CD4-positive, alpha-beta T cell treated with Interleukin-6 at 100 ng/mL for 8 hours (primary cell): ENCODE results near the gene PKIB.
"Not testable (repeated sequence)": the region's sequence is repeated elsewhere in the genome, so short reads cannot be mapped to it uniquely, and the experiment has no call there.

Experiments
- DNase-seq: peaks from one replicate; pipeline ENCODE4 v3.0.0-alpha.2; 2020; ENCODE audit warnings: mixed read lengths, low spot score

The PKIB gene

DNA sequence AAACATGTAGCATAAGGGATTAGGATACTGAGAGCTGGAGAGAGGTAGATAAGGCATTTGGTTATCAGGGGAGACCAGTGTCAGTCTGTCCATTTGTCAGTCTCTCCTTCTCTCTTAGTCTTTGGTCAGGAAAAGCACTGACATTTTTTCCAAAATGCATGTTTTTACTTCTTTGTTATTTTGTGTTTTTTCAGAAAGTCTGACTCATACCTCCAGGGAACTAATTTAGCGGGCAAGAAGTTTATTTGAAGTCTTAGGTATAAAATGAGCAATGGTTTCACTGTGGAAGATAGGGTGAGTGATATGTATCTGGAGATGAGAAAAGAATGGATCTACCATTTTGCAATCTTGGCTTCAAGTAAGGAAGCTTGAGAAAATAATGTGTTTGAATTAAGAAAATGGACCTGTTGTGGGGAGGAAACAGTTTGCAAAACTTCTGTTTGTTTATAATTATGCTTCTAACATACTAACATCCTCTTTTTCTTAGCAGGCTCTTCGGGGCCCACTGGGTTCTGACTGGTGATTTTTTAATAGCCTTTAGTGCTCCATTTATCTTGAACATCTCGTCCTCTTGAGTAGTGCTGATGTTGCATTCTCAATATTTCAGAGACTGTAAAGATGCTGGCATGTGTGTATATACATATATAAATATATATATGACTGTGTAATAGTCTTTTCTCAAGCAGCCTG, 102.4 kb downstream of the PKIB start:
- no peak for DNase-seq

DNA sequence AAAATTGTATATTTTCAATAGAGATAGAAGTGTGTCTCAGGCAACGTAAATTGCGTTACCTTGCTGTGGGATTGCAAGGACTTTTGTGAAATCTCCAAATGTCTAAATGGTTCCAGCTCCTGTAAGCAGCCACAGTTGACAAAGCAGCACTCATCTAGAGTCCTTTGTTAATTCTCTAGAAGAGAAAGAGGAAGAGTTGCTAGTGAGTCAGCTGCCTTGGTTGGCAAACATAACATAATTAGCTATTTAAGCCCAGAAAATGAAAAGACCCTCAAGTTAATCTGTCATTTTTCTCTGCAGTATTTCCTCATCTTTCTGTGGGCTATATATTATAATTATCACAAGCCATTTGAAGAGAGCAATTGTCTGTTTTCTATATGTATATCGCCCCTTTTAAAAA, 102.9 kb downstream of the PKIB start:
- DNase-seq, result no peak

- DNase-seq, result no peak
Measured at GRCh38 chr6:122714059-122714458, 103.9 kb downstream of the PKIB start.

DNA sequence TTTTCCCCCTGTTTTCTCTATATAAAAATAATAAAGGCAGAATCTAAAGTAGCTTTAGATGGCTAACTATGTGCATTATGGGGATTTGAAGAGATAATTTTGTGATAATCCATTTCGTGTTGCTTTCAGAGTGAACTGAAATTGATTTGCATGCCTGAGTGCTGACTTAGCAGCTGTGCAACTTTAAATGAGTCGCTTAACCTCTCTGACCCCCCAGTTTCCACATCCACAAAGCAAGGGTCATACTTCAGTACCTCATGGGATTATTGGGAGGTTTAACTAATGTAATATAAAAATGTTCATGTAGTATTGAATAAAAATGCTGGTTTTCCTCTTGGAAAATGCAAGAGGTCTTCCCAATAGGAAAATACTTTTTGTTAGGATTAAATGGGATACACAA, 105.5 kb downstream of the PKIB start:
- DNase-seq, result no peak

- DNase-seq, result no peak
Measured at GRCh38 chr6:122717350-122717749, 107.1 kb downstream of the PKIB start.

DNA sequence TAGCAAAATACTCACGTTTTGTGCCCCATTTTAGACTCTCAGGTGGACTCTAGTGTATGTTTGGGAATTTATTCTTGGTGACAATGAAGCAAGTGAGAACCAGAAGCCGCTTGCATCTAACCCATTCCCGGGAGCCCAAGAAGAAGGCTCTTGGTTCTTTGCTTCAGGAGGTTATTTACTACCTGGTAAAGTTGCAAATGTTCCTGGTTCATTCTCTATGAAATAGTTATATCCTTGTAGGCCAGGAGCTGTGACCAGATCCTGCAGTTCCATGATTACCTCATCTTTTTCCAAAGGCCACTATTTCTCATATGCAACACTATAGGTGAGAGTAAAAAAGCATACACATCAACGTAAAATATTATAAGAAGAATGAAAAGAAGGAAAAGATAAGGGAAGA, 108.4 kb downstream of the PKIB start:
- DNase-seq, result no peak

DNA sequence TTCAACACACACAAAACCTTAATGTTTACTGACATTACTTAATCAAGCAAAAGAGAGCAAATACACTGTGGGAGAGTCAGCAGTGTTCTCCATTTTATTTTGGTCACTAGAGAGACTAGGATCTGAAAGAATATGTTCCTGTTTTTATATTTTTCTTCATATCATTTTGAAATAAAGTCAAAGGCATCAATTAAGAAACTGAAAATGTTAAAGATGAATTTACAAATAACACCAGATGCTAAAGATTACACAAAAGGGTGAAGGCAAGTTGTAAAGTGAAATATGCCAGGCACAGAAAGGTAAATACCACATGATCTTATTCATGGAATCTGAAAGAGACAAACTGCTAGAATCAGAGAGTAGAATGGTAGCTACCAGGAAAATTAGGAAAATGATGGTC, 109.0 kb downstream of the PKIB start:
- no peak for DNase-seq

- no peak for DNase-seq
Measured at GRCh38 chr6:122722746-122723145, 112.5 kb downstream of the PKIB start.

GRCh38 chr6:122726649-122727048, 116.4 kb downstream of the PKIB start:
- DNase-seq, result no peak

- no peak for DNase-seq
Measured at GRCh38 chr6:122727244-122727643, 117.0 kb downstream of the PKIB start.

DNA sequence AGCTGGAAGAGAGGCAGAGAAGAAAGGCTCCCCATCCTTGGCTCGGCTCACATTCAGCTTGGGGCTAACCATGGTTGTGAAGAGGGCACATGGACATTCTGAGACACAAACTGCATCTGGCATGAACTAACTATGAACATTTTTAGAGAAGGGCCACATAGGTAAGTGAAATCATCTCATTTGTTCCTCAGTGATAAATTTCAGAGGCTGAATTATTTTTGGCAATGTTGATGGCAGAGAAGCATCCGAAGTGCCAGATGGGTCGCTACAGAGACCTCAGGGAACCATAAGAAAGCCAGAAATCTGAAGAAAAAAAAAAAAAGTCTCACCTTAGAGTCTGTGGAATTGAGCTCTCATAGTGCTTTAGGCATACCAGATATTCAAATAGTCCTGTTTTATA, 120.1 kb downstream of the PKIB start:
- no peak for DNase-seq

DNA sequence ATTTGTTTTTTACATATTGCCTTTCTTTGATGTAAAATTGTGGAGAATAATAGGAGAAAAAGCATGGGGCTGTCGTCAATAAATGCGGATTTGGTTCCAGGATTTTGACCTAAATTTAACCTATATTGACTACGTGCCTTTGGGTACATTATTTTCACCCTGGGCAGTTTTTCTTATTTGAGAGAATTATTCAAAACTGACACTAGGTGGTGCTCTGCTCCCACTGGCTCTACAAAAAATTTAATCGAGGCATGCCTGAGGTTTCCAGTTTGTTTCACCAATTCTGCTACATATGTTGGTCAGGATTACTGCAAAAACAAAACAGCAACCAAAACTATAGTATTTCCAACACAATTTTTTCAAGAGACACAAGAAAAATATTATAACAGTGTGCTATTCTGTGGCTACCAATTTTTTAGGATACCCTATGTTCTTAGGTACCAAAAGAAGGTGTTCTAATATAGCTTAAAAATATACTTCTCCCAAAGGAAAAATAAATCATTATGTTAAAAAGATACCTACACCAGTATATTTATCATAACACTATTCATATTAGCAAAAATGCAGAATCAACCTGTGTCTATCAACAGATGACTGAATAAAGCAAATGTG, 120.7 kb downstream of the PKIB start:
- DNase-seq, result no peak

GRCh38 chr6:122733259-122733658, 123.1 kb downstream of the PKIB start:
- DNase-seq, result no peak

- no peak for DNase-seq
Measured at GRCh38 chr6:122734529-122735395, 124.6 kb downstream of the PKIB start.

DNA sequence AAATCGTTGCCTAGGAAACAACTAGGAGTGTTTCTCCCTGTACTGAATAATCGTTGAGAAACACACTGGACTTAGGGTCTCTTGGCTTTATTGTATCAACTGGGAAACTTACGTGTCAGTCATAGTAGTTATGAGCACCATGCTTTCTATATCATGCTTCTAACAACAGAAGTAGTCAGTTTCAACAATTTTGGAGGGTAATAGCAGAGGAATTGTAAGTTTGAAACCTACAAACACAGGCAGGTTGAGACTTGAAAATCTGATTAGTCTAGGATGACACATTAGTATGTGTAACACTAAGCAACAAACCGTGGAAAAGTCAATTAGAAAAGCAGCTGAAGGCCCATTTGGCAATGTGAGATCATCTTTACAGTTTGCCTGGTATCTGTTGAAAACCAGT, 125.4 kb downstream of the PKIB start:
- no peak for DNase-seq

GRCh38 chr6:122736163-122736562, 126.0 kb downstream of the PKIB start:
- no peak for DNase-seq

DNA sequence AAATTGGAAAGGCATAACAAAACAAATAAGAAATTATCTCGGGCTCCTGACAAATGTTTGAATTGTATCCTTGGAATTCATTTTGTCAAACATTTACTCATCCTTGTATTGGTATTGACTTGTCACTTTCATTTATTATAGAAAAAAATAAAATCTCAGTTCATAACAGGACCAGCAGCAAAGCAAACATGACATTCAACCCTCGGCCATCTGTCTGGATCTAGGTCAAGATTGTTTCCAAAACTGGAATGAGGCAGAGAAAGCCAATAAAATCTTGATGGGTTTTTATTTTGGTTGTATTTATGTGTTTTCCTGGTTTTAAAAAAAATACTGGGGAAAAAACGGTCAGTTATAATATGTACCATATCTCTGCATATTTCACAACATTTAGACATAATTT, 126.4 kb downstream of the PKIB start:
- DNase-seq, result no peak

DNA sequence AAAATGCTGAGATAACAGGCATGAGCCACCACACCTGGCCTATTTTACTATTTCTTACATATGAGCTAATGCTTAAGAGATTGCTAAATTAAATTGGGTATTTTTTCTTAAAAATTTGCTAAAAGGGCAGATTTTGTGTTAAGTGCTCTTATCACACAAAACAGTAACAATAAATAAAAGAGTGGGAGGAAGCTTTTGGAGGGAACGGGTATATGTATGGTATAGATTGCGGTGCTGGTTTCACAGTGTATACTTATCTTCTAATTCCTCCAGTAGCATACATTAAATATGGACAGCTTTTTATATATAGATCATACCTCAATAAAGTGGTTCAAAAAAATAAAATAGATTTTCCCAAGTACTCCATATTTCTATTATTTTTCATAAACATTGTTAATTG, 129.9 kb downstream of the PKIB start:
- DNase-seq, result no peak

DNA sequence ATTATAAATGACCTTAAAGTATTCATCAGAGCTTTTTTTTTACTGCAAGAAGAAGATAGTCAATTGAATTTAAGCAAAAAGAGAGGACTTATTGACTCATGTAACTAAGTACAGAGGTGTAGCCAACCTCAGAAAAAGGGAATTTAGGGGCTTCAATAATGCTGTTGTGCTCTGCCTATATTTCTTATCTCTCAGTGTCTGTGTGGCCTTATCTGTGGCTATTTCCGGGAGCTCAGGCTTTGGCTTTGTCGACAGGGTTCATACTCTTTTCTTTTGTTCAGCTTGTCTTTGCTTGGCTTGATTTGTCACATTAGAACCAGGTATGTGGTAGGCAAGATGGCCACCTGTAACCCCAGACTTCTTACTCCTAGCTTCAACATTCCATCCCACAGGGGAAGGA, 130.7 kb downstream of the PKIB start:
- no peak for DNase-seq

GRCh38 chr6:122744247-122744646, 134.0 kb downstream of the PKIB start:
- DNase-seq, result not testable (repeated sequence)

DNA sequence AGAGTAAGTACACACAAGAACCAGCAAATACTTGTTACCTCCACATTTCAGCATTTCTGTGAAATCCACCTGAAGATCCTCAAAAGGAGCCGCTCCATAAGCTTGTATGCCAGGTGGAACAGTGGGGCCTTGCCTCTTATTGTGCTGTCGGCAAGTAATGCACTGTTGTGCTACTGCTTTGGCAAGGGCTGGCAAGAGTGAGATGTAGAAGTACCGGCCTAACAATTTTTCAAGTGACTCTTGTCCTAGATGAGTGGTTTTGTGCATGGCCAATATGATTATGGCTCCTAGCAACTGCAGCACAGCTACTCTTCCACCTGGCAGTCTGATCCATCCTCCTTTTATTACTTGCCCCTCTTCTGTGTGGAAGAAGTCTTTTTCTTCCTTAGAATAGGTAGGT, 134.7 kb downstream of the PKIB start:
- not testable (repeated sequence) for DNase-seq

DNA sequence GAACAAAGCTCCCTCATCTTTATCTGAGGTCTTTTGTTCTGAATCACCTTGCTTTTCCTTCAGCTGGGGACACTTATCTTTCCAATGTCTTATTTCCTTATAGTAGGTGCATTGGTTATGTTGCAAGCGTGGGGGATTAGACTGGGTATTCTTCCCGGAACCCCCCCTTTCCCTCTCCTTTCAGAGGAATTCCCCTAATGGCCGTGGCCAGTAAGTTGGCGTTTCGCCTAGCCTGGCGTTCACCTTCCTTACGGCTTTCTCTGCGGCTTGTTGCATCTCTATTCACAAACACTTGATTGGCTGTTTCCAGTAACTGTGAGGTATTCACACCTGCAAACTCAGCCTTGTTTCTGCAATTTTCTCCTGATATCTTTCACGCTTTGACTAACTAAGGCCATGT, 136.5 kb downstream of the PKIB start:
- DNase-seq, result no peak

- DNase-seq, result no peak
Measured at GRCh38 chr6:122747573-122747972, 137.4 kb downstream of the PKIB start.
